Measurements from ENCODE around the gene DCTN5.
"Not testable (repeated sequence)": the region's sequence is repeated elsewhere in the genome, so short reads cannot be mapped to it uniquely, and the experiment has no call there.

Gene DCTN5

DNA sequence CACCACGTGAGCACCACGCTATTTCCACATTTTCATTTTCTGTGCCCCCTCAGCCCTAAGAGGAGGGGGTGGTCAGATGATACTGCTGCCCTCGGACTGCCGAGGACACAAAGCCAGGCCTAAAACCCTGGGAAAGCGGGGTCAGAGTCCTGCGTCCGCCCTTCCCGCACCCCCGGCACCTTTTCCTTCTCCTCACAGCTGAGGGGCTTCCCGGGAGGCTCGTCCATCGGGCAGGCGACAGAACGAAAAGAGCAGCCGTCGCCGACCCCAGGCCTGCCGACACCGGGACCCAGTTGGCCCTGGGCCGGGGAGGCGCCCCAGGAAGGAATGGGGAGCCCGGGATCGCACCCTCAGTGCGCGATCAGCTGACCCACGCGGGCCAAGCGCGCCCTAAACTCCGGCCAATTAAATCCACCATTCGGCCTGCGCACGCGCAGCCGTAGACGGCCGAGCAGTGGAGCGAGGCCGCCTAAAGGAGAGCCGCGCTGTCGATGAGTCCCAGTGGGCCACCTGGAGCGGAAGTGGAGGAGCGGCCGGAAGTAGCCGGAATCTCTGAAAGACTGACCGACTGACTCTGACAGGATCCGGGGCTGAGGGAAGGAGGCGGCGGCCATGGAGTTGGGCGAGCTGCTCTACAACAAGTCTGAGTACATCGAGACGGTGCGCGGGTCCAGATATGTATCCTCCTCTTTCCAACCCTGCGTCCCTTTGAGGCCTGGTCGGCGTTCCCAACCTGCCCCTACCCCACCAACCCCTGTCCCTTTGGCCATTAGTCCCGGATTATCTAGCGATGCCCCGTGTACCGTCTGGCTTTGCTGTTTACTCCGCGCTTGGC lies at the start of gene DCTN5, which contains the start of gene PALB2:
Gene DCTN5, plus strand, starts transcription at position 536 of the 835 bp plus-strand sequence. Its CDS starts 77 bp downstream, at position 613.
Gene PALB2, minus strand, starts transcription at position 380 of the 835 bp plus-strand sequence. Its CDS starts 153 bp downstream, at position 227.
- peak; percentile 47 to 72 for DNase-seq

DNA sequence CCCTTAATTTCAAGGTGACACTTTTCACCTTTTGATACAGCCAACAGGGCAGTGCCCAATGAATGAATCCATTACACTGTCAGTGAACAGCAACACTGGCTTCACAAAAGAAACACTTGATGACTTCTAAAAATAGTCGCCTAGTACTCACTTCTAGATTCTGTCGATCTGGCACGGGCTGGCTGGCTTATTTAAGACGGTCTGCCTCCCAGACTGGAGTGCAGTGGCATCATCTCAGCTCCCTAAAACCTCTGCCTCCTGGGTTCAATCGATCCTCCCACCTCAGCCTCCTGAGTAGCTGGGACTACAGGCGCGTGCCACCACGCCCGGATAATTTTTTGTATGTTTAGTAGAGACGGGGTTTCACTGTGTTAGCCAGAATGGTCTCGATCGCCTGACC lies 47.1 kb upstream of the DCTN5 start:
- no peak for DNase-seq

DNA sequence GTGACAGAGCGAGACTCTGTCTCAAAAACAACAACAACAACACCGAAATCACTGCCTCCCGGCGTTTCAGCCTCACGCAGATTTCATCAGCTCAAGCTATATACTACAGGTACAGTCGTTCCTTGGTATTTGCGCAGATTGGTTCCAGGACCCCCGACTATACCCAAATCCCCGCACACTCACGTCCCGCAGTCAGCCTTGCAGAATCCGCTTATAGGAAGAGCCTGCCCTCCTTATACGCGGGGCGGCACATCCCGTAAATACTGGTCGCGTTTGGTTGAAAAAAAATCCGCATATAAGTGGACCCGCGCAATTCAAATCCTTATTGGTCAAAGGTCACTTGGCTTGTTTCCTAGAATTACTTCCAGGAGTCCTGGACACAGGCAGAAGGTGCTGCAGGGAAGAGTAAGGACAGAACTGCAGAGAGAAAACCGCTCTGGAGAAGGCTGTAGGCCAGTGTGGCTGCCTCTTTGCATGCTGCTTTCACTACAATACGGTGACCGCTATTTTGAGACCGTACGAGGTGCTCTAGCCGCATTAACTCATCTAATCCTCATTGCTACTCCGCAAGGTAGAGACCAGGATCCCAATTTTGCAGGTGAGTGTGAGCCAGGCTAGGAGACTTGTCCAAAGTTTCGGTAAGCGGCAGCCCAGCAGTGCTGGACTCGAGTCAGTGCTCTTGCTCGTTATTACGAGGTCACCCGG lies 45.9 kb upstream of the DCTN5 start:
- DNase-seq = no peak

DNA sequence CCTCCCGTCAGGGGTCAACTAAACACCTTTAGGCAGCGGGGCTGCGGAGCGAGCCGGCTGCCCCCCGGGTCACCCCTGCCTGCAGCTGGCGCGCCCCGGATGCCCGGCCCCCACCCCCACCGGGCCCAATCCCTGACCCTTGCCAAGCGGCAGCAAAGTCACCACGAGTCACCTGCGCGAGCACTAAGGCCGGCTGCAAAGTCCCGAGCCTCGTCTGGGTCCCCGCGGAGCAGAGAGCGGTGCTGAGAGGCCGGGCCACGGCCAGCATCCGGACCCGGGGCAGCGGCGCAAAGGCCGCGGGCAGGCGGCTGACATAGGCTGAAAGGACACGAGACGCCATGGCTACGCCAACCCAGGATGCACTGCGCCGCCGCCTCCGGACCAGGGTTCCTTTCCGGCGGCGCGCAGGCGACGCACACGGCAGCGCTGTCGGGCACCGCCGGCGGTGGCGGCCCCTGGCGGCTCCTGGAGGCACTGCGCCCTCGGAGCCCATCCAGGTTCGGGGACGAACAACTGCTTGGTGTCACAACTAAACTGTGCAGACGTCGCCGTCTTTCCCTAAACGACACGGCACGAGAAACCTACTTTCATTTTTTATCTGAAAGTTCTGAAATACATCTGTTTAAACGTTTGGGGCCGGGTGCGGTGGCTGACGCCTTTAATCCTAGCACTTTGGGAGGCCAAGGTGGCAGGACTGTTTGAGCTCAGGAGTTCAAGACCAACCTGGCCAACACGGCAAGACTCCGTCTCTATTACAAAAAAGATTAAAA lies 45.1 kb upstream of the DCTN5 start, which contains the start of gene NDUFAB1:
Gene NDUFAB1, minus strand, starts transcription at position 366 of the 770 bp plus-strand sequence. Its CDS starts 26 bp downstream, at position 340.
- peak in 1 of 2 experiments; percentile 37 for DNase-seq

DNA sequence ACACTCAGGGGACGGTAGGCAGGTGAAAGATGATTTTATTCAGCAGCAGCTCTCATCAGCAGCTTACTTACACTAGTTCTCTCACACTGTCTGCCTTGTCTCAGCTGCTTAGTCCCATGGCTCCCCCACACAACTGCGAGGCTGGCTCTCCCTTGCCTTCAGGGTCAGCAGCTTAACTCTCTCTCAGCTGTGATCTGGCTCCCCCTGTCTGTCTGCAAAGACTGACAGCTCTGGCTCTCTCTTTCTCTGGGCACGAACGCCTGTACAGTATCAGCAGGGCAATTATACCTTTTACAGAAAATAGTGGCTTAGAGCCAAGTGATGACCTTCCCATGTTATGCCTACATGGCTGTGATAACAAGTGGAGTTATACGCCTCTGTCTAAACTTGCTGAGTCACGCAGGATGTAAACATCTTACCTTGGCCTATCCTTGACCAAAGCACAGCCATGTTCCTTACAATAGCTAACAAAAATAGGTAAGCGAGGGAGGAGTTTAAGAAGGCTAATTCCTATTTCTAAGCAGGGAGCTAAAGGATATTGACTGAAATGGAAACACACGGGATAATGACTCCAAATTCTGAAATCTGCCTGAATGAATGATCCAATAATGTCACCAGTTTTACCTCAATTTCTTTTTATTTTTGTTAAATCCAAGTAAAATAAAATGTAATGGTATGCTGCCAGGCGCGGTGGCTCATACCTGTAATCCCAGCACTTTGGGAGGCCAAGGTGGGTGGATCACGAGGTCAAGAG lies 44.1 kb upstream of the DCTN5 start:
- no peak for DNase-seq

DNA sequence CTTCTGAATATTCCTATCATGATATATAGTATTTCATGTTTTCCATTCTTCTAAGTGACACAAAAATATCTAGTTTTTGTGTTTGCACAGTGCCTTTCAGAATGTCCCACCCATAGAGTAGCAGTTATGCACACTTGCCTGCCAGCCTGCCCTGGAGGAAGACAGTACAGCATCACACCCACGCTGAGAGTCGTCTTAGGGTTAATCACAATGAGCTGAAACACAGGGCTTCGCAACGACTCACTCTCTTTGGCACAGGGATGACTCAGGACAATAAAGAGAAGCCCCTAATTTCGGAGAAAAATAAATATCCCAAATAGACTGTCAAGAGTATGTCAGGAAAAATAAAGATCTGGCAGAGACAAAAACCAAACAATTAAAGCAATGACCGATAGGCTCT lies 33.5 kb upstream of the DCTN5 start:
- DNase-seq = no peak

DNA sequence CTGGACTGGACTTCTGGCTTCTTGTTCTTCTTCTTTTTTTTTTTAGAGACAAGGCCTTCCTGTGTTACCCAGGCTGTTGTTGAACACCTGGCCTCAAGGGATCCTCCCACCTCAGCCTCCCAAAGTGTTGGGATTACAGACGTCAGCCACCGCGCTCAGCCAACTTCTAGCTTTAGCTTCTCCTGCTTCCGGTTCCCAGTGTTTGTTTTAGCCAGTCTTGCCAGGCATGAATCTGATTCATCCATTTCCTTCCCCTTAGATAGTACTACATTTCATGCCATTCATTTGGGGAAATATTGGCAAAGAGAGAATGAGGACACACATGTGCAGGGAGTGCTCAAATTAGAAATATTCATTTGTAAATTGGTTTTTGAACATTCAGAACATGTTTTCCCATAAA lies 33.1 kb upstream of the DCTN5 start:
- DNase-seq = no peak

DNA sequence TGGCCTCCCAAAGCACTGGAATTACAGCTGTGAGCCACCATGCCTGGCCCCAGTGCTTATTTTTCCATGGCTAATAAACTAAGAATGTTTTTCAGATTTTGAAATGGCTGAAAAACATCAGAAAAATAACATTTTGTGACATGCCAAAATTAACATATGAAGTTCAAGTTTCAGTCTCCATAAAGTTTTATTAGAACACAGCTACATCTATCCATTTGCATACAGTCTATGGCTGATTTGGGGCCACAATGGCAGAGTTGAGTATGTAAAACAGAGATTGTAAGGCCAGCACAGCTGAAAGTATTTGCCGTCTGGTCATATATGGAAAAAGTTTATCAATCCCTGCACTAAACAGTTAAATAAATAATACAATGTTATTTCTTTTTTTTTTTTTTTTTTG lies 31.3 kb upstream of the DCTN5 start:
- no peak for DNase-seq

DNA sequence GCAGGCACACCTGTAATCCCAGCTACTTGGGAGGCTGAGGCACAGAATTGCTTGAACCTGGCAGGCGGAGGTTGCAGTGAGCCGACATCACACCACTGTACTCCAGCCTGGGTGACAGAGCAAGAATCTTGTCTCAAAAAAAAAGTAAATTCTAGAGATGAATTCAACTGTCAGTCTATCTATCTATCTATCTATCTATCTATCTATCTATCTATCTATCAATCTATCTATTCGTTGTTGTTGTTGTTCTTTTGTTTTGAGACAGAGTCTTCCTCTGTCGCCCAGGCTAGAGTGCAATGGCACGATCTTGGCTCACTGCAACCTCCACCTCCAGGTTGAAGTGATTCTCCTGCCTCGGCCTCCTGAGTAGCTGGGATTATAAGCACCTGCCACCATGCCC lies 30.4 kb upstream of the DCTN5 start:
- not testable (repeated sequence) for DNase-seq

DNA sequence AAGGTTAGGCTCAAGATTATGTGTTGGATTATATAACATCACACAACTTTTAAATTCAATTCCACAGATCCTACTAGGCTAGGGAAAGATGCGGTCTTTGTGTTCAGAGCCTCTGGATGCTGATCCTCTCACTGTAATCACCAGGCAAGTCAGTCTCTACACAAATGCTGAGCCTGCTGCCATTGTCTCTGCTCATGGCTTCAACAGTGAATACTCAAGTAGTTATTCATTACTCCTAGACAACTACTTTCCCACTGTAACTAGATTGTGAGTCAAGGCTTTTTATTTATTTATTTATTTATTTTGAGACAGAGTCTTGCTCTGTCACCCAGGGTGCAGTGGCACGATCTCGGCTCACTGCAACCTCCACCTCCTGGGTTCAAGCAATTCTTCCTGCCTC lies 29.3 kb upstream of the DCTN5 start:
- no peak for DNase-seq

DNA sequence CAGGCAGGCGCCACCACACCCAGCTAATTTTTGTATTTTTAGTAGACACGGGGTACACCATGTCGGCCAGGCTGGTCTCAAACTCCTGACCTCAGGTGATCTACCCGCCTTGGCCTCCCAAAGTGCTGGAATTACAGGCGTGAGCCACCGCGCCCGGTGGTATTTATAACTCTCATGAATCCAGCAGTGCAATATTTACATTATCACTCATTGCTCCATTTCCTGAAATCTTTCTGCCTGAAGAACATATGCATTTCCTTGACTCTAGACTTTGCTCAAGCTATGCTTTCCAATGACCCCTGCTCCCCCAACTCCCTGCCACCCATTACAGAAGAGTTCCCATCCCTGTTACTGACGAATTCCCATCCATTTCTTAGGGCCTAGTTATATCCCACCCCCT lies 25.5 kb upstream of the DCTN5 start:
- DNase-seq = no peak

DNA sequence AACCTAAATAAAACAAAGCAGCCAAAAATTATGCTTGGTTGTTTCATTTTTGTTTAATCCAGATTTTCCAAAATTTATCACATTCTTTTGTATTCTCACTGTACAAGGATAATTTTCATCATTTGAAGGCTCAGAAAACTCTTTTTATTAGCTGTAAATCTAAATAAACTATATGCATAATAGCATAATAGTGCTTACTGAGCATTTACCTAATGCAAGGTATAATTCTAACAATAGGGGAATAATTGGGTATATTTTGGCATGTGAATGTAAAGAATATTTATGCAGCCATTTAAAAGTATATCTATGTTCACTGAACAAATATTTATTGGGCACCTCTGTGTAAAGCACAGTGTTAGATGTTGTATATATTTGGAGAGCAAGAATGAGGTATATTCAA lies 17.2 kb upstream of the DCTN5 start:
- no peak for DNase-seq

DNA sequence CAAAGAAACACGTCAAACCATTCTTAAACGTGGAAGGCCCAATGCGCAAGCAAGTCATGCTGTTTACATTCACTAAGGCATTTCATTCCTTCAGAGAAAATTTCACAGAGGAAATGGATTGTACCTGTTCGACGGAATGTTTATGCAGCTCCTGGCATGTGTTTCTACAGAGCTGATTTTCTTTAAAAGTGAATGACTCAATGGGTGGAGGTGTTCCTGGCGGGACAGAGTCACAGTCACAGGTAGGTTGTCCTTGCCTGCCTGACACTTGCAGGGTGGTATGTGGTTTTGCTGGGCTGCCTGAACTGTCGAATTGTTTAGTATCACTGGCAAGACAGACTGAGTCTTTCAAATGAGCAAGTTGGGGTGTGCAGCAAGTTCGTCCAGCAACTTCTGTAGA lies 11.8 kb upstream of the DCTN5 start:
- DNase-seq = no peak

DNA sequence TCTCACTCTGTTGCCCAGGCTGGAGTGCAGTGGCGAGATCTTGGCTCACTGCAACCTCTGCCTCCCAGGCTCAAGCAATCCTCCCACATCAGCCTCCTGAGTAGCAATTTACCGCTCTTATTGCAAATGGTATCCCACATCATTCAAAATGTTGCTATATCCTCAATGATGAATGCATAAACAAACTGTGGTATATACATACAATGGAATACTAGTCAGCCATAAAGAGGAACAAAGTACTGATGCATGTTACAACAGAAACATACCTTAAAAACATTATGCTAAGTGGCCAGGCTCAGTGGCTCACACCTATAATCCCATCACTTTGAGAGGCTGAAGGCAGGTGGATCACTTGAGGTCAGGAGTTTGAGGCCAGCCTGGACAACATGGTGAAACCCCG lies 9.4 kb upstream of the DCTN5 start:
- DNase-seq = not testable (repeated sequence)

DNA sequence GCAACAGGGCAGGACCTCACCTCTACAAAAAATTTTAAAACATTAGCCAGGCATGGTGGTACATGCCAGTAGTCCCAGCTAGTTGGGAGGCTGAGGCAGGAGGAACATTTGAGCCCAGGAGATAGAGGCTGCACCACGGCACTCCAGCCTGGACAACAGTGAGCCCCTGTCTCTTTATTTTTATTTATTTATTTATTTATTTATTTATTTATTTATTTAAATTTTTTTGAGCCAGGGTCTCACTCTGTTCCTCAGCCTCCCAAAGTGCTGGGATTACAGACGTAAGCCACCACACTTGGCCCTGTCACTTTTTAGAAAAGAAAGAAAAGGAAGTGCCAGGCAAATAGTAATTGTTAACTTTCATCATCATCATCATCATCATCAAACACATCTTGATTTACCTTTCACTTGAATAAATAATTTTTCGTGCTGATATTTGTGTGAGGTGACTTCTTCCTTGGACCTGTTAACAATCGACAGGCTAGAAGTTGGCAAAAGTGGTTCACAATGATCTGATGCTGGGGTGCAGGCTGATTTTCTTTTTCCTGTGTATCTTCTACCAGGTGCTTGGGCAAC lies 6.7 kb upstream of the DCTN5 start:
- no peak for DNase-seq

DNA sequence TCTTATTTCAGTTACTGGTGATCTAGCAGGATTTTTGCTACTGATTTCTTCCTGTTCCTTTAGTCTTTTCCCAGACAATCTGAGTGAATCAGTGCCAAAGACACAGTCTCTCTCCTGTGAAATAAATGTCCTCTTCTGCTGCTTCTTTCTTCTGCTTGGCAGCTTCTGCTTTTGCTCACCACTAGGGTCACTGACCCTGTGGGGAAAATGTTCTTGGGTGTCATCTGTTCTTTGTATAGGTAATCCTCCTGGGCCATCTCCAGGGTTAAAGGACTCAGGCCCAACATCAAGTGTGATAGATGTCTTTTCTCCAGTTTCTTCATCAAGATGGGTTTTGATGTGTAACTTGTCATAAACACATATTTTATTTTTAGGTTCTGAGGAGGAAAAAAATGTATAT lies 5.3 kb upstream of the DCTN5 start:
- no peak for DNase-seq

DNA sequence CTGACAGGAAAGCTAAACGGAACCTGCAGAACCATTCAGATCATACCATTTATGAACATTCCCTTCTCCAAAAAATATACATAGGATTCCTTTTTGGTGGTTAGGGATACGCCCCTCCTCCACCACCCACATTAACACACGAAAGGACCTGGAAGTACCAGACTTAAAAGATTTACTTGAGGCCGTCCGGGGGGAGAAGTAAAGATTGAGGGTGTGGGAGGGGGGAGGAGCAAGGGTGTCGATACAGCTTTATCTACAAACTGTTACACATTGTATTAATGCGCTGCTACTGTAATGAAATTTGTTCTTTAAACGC lies 693 bp upstream of the DCTN5 start:
- no peak for DNase-seq

DNA sequence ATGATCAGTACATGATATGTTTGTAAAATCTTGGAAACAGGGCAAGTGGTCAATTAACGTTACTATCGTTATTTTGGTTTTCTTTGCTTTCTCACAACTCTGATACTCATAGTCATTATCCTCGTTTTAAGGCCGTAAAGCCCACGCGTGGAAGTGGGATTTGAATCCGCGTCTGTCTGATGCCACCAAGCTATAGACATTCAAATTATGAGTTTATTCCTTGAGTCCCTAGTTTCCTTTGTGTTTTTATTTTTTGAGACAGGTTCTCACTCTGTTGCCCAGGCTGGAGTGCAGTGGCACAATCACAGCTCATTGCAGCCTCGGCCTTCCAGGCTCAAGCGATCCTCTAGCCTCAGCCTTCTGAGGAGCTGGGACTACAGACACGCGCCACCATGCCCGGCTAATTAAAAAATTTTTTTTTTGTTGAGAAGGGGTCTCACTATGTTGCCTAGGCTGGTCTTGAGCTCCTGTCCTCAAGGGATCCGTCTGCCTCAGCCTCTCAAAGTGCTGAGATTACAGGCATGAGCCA lies 1.0 kb downstream of the DCTN5 start:
- DNase-seq = no peak

DNA sequence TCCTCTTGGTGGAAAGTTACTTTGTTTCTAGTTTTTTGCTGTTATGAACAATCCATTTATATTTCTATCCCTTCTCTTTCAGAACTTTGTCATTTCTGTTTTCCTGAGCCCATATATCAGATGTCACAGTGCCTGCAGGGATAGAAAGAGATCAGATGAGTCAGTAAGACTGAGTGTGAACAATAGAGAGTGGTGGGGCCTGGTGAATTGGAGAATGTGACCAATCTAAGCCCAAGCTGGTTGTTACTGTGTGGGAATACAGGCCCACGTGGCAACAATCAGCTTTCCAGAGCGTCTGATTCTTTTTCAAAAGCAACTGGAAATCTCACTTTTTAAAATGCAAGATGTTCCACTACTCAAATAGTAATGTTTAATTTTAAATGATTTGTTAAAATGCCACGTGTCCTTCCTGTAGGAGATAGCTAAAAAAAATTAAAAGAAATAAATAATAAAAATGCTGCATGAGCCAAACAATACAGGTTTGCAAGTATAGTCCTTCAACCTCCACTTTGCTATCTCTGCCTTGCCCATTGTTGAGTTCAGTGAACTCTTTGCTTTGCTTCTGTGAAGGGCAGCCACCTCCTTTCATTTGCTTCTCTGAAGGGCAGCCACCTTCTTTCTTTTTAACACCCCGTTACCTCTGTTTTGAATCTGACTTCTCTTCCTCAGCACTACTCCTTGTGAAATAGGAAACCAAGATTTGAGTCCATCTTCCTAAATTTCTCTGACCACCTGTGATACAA lies 9.6 kb downstream of the DCTN5 start:
- DNase-seq = no peak

DNA sequence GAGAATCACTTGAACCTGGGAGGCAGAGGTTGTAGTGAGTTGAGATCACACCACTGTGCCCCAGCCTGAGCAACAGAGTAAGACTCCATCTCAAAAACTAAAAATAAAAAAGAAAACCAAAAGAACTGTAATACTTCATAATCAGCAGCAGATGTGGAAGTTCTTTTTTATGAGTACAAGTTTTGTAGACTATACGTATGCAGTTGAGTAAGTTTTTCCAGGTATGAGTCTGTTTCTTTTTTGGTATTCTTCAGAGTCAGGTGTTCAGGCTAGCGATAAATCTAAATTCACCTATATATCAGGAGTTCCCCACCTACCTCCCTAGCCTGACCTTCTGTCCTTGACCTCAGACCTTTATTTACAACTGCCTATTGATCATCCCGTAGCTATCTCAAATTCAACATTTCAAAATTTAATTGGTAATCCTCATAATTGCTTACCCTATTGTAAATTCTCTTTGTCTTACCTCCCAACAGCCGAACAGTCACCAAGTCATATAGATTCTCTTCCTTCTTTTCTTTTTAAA lies 10.7 kb downstream of the DCTN5 start:
- DNase-seq = no peak

DNA sequence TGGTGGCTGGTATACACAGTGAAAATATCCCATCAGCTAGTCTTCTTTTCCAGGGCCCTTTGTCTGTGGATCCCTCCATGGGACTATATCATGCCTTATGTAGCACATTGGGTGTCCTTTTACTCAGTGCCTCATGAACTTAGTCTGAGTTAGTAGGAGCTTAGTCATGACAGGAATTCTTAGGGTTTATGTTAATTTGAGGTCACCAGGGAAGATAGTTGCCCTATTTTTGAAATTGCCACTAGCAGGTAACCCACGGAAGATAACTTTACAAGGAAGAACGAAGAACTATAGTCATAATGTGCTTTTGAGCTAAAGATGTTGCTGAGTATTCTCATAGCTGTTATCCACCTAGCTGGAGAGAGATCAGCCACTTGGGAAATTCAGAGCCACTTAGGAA lies 22.7 kb downstream of the DCTN5 start:
- no peak for DNase-seq
